Fibroblast of gingiva (primary cell): ENCODE results near the gene HERC6.
"Not testable (repeated sequence)": the region's sequence is repeated elsewhere in the genome, so short reads cannot be mapped to it uniquely, and the experiment has no call there.

Source experiments
- DNase-seq: peaks from one replicate; pipeline ENCODE4 v3.0.0-alpha.2; 2011; ENCODE audit warnings: low read depth

Gene HERC6

GRCh38 chr4:88378691-88379559 lies at the start of gene HERC6:
Gene HERC6 (plus strand): TSS chr4:88378852. CDS start chr4:88378922, 70 bp downstream.
- peak; percentile 71 for DNase-seq

GRCh38 chr4:88333741-88334405 lies 44.8 kb upstream of the HERC6 start:
- peak; percentile 85 for DNase-seq

- DNase-seq = peak; percentile 49
Measured at GRCh38 chr4:88335092-88335665, 43.5 kb upstream of the HERC6 start.

DNA sequence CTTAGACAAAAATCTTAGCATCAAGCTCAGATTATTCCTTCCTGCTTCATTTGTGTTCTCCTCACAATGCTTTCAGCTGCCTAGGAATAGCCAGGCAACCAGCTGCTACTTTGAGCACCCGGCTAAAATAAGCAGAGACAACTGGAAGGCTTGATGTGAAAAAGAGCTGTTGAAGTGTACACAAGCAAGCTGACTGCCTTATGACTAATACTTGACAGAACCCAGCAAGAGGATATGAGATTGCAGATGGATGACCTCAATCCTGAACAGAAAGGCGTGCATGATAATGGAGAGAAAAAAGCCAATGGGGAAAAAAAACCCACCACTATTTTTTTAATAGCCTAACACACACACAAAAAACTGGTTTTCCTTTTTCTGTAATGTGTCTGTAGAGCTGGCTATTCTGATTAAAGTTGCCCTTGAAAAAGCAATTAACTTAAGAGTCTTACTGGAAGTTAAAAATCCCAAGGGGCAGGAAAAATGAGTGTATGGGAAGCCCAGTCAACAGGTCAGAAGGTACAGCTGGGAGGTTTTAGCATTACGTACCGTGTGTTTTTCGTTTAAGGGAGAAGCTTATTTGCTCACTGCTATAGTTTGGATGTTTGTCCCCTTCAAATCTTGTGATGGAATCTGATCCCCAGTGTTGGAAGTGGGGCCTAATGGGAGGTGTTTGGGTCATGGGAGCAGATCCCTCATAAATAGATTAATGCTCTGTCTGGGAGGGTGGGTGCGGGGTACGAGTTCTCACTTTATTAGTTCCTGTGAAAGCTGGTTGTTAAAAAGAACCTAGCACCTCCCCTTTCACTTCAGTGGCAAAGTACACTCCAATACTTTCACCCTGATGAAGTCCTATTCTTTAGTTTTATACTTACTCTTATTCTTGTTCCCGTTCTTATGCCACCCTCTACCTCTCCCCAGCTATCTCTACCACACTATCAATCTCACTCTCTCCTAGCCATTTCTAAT lies 37.1 kb upstream of the HERC6 start:
- peak; percentile 85 for DNase-seq

- DNase-seq = not testable (repeated sequence)
Measured at GRCh38 chr4:88346902-88347301, 31.8 kb upstream of the HERC6 start.

GRCh38 chr4:88348761-88349160 lies 29.9 kb upstream of the HERC6 start:
- not testable (repeated sequence) for DNase-seq

DNA sequence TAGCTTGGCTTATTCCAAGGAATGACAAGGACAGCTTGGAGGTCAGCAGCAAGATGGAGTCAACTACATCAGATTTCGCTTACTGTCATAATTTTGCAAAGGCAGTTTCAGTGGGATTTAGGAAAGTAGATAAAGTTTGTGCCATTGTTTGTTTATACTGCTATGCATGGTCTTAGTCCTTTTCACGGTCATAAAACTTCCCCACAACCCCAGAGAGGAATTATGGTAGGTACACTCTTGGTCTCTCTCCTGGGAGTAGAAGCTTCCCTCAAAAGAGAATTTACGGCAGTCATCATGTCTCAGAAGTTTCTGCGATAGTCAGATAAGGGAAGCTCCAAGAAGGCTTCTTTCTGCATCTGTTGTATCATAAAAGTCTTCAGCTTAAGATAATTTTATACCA lies 27.9 kb upstream of the HERC6 start:
- DNase-seq = no peak

DNA sequence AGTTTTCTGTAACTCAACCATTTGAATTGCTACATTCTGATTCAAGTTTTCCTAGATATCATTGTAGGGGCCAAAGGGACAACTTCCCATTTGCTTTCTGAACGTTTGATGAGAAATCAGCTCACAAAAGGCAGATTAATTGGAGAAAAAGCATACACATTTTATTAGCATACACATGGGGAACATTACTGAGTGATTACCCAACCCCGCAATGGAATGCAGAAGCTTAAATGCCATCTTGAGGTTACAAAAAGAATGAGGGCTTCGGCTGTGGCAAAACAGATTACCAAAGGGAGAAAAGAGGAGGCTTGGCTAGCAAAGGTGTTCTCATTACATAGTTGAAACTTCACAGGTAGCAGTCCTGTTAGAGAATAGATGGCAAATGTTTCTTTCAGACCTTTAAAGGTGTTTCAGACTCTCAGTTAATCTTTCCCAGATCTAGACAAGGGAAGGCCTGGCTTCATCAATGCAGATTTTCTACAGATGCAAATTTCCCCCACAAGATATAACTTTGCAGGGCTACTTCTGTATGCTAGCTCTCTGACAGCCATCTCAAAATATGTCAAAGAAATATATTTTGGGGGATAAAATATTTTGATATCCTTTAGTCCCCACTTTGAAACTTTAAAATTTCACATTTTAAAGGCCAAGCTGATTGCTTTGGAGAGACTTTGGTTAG lies 26.5 kb upstream of the HERC6 start:
- peak; percentile 81 for DNase-seq

- DNase-seq = no peak
Measured at GRCh38 chr4:88353324-88353723, 25.3 kb upstream of the HERC6 start.

GRCh38 chr4:88356771-88357170 lies 21.9 kb upstream of the HERC6 start:
- peak; percentile 2 for DNase-seq

DNA sequence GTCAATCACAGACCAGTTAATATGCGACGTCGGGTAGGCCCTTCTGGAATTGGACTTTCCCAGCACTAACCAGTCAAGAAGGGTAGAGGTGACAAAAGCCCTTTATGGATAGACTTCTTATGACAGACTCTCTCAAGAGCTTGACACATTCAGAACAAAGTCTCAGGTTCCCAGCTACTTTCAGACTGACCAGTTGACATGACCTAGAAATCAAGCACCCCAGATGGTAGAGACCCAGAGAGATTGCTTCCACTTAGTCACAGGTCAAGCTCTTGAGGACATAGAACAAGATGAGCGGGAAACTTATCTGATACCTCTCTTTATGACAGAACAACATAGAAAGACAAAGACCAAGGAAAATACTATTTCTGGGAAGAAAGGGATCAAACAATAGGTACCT lies 21.4 kb upstream of the HERC6 start:
- DNase-seq = no peak

- no peak for DNase-seq
Measured at GRCh38 chr4:88359558-88359957, 19.1 kb upstream of the HERC6 start.

GRCh38 chr4:88360256-88360655 lies 18.4 kb upstream of the HERC6 start:
- DNase-seq = no peak

- no peak for DNase-seq
Measured at GRCh38 chr4:88360791-88361190, 17.9 kb upstream of the HERC6 start.

GRCh38 chr4:88361217-88361773 lies 17.4 kb upstream of the HERC6 start:
- DNase-seq = not testable (repeated sequence)

- no peak for DNase-seq
Measured at GRCh38 chr4:88366460-88366859, 12.2 kb upstream of the HERC6 start.

GRCh38 chr4:88367826-88368225 lies 10.8 kb upstream of the HERC6 start:
- no peak for DNase-seq

GRCh38 chr4:88369180-88369812 lies 9.4 kb upstream of the HERC6 start:
- peak; percentile 34 for DNase-seq

GRCh38 chr4:88381123-88381522 lies 2.5 kb downstream of the HERC6 start:
- no peak for DNase-seq

DNA sequence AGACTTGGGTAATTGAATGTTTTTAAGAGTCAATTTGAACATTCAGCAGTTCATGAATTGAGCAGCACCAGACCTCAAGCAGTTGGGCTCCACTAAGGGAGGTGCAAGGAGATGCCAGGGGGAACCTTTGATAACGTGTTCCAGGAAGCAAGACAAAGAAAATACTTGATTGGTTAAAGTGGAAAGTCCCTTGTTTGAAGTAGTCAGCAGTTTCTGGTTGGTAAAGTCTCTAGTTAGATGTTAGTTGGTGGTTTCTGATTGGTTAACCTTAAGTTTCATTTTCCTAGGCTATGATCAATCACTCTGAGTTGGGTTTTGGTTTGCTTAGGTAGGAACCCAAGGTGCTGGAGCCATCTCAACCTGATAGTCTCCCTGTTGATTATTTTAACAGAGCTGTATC lies 4.0 kb downstream of the HERC6 start:
- DNase-seq = no peak
